Urothelium cell line (cell line): ENCODE results near the gene GUCA2A.
"Not testable (repeated sequence)": the region's sequence is repeated elsewhere in the genome, so short reads cannot be mapped to it uniquely, and the experiment has no call there.

Experiments
- DNase-seq: peaks from one replicate; pipeline ENCODE4 v3.0.0; 2011; ENCODE audit warnings: low spot score, mixed read lengths
- FAIRE-seq: peaks from 2 replicates; lab custom pipeline; 2011; peaks lifted over from hg19 to GRCh38; lab: Jason Lieb, UNC

GUCA2A gene

GRCh38 chr1:42164551-42165420, at the start of gene GUCA2A:
GUCA2A (minus strand) TSS chr1:42164745; CDS start chr1:42164712, 33 bp downstream.
- no peak for DNase-seq
- FAIRE-seq = no peak

- FAIRE-seq (no peak), DNase-seq (no peak)
Observed at GRCh38 chr1:42211224-42211623, 46.7 kb upstream of the GUCA2A start.

- DNase-seq (no peak), FAIRE-seq (no peak)
Observed at GRCh38 chr1:42210421-42211133, 46.0 kb upstream of the GUCA2A start.

DNA sequence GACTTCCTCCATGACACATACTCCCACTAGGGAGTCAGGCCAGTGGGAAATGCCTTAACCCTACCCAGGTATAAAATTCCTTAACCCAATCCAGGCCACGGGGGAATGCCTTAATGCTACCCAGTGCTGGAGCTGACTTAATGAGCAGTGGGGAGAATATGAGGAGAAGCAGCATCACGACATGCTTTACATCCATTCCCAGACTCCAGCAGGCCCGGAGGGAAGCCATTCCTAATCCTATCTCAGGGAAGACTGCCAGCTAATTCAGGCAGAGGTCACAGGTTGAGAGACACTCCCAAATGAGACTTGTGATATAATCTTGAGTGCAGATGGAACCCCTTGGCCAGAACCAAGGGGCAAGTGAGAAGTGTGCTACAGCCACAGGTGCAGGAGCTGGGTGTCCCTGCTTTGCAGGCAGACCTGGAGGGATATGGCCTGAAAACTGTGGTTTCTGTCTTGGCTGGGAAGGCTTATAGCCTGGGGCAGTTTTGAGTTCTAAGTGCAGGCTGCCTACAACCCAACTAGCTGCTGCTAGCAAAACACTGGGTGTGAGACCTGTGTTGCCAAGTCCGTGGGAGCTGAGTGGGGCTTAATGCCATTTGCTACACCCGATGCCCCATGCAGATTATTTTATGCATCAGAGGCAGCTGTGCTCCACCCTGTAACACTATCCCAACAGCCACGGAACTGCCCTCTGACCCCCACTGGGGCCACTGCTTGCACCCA, 45.1 kb upstream of the GUCA2A start:
- FAIRE-seq = no peak
- no peak for DNase-seq

GRCh38 chr1:42206930-42207329, 42.4 kb upstream of the GUCA2A start:
- not testable (repeated sequence) for FAIRE-seq

DNA sequence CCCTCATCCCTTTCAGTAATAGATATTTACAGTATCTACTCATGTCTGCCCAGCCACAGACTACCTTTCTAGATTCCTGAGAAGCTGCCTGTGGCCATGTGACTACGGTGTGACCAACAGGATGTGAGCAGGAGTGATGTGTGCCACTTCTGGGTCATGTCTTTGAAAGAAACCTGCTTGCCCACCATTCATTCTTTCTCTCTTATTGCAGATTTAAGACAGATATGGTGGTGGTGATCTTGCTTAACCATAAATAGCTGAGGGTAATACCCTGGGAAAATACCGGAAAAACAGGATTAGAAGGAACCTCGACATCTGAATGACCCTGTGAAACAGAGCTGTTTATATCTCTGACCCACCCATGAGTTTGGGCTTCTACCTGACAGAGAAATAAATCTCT, 41.6 kb upstream of the GUCA2A start:
- FAIRE-seq (no peak), DNase-seq (no peak)

More at GRCh38 chr1:42206930-42207329, 42.4 kb upstream of the GUCA2A start:
- DNase-seq = not testable (repeated sequence)

DNA sequence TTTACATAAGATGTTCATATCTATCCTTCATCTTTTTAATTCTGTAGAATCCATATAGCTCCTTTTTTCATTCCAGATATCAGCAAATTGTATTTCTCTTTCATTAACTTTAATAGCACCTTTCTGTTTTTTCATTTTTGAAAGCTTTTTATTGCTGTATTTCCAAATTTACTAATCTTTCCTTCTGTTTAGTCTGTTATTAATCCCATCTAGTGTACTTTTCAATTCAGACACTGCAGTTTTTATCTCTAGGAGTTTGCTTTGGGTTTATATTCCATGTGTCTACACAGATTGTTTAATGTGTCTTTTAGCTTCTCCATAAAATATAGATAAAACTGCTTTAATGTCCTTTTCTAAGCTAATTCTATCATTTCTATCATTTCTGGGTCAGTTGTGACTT, 37.4 kb upstream of the GUCA2A start:
- no peak for DNase-seq
- no peak for FAIRE-seq

DNA sequence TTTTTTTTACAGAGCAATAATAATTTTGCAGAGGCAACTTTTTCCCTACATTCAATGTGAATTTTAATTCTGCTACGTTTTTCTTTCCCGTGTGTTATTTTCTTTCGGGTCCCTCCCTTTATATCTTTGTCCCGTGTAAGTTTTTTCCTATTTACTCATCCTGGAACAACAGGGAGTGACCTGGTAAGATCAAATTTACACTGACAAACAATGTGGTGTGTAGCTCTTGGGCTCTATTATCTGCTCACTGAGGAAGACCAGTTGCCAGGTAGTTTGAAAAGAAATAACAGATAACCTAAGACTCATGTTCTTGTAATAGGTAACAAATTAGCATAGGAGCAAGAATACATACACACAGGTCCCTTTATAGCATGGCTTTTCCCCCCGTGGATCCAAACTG, 33.7 kb upstream of the GUCA2A start:
- FAIRE-seq = no peak
- no peak for DNase-seq

DNA sequence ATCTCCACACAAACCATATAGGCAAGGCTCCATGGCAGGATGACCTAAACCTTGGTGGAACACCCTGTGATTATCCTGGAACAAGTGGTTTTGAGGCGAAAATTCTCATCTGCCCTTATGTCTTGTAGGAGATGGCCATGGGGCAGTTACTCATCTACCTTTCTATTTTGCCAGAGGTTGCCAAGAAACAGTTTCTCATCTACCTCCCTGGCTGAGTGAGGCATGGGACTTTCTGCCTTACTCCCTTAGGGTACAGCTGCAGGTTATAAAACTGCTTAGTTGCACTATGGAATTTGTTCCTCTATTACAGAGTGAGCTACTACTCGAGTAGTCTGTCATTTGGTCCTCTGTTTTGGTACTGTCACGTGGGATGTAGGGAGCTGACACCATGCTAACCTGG, 31.3 kb upstream of the GUCA2A start:
- no peak for FAIRE-seq

GRCh38 chr1:42192106-42192505, 27.6 kb upstream of the GUCA2A start:
- DNase-seq (no peak), FAIRE-seq (no peak)

More for the DNA sequence above, 31.3 kb upstream of the GUCA2A start:
- DNase-seq = no peak

GRCh38 chr1:42191319-42191718, 26.8 kb upstream of the GUCA2A start:
- FAIRE-seq = no peak
- no peak for DNase-seq

DNA sequence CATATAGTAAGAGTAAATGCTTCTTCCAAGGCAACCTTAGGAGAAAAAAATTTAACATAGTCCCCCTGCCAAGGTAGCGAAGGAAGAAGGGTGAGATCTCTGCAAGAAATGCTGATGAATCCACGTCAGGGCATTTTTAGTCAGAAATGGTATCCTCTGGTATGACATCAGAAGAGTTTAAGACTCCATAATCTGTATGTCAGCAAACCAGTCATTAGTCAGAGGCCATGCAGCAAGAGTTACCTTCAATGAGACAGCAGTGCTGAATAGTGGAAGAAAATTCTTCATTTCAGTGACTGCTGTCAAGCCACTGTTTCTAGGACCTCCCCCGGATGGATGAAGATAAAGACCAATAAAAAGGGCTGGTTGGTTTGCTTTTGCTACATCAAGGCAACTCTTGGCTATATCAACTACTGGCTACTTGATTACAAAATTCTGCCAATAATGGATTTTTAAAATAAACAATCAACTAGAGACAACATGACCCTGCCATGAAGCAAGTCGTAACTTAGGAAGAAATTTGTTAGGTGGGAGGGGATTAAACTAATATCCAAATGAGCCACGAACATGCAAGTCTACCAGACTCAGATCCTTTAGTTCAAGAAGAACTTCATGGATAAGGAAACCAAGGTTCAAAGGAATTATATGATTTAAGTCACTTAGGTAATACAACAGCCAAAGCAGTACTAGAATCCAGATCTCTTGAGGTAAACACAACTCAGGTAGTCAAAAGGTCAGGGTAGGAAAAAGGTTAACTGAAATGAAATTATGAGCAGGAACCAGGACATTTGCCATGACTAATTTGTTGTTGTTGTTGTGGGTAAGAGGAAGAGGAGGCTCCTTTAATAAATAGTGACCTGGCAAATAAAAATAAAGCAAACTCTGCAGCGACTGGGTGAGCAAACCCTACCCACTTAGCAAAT, 25.6 kb upstream of the GUCA2A start:
- no peak for DNase-seq
- no peak for FAIRE-seq

- no peak for DNase-seq
- no peak for FAIRE-seq
Observed at GRCh38 chr1:42186152-42186551, 21.6 kb upstream of the GUCA2A start.

DNA sequence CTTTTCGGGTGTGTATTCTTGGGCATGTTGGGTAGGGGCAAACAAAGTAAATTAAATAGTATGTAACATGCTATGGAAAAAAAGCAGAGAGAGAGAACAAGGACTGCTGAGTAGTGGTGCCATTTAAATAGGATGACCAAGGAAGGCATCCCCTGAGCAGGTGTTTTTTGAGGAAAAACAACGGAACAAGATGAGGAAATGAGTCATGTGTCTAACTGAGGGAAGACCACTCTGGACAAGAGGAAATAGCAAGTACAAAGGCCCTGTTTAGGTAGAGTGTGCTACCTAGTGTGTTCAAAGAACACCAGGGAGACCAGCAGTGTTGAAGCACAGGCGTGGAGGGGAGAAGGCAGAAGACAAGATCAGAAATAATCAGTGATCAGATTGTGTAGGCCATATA, 20.1 kb upstream of the GUCA2A start:
- DNase-seq = no peak
- no peak for FAIRE-seq

GRCh38 chr1:42183957-42184268, 19.4 kb upstream of the GUCA2A start:
- DNase-seq (no peak), FAIRE-seq (no peak)

DNA sequence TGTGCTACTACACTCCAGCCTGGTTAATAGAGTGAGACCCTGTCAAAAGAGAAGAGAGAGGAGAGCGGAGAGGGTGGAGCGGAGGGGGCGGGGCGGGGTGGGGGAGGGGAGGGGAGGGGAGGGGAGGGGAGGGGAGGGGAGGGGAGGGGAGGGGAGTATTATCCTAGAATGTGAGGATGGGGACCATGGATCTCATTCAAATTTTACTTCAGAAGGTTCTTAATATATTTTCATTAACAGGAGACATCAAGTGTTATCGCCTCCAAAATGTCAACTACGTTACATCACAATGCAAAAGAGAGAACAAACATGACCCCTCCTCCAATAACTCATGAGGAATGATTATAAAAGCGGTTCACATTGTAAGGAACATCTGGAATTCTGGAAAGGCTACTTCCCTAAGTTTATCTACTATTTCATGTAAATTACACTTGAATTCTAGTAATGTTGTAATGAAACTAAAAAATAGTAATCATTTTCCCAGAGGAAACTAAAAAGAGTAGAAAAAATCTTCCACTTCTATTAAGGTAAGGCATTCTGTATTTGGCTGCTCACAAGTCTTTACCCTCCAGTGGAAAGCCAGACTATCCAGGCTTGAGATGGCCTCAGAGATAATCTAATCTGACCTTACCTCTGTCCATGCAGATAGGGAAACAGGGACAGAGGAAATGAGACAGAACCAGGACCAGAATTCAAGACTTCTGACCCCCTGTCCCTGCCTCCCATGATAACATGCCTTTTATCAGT, 18.8 kb upstream of the GUCA2A start:
- no peak for DNase-seq
- no peak for FAIRE-seq

- no peak for FAIRE-seq
- no peak for DNase-seq
Observed at GRCh38 chr1:42181687-42182086, 17.1 kb upstream of the GUCA2A start.

DNA sequence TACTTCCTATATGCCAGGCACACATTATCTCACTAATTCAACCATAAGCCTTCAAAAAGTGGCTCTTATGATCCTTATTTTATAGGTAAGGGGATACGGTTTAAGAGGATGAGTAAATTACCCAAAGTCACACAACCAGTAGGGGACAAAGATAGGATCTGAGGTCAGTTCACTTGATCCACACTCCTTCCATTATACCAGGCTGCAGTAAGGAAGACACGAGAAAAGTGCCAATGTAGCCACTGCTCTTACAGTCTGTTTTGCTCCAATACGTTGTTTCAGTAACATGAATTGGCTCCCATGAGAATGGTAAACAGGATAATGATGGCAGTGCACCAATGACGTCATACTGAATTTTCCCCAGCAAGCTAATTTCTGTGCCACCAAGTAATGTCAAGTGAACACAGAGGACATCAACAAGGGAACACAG, 15.4 kb upstream of the GUCA2A start:
- no peak for FAIRE-seq
- no peak for DNase-seq

DNA sequence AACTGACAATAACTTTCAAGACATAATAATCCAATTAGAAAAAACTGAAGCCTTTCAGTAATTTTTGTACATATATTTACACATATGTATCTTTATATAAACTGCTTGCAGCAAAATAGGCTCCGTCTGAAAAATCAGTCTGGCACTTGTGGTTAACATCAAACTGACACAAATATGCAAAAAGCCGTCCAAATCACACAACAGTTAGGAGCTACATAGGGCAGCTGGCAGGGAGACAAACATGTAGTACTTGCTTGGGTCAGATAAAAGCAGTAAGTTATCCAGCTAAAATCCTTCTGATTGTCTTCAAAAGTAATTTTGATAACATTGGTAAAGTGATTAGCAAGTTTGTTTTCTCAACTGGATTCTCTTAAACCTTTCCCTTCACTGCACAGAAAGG, 14.7 kb upstream of the GUCA2A start:
- DNase-seq = no peak
- no peak for FAIRE-seq

DNA sequence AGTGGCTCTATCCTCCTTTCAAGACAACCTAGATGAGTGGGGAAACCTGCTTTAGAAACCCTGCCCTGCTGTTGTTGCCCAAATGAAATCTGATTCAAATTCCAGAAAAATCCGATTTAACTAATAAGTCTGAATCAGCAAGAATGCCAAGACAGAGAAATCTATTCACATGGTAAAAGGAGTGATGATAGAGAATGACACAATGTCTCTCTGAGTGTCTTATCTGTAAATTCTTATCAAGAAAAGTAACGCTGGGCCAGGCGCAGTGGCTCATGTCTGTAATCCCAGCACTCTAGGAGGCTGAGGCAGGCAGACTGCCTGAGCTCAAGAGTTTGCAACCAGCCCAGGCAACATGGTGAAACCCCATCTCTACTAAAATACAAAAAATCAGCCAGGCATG, 13.7 kb upstream of the GUCA2A start:
- no peak for DNase-seq
- no peak for FAIRE-seq
